Breast epithelium (tissue), 4 donors: ENCODE data around the gene PEX10. TPM values are rescaled to one million over a fixed set of nuclear protein-coding genes. Genes with fewer than 3 reads are reported as not detected.

Experiments used
- DNase-seq, 2 donors: peaks; one replicate each; pipeline ENCODE4 v3.0.0-alpha.2; 2019; ENCODE audit warnings: low spot score in 2 of 2
- H3K27ac ChIP-seq, 2 donors: fragments of 200-600 bp; sonication (generic) in 1 of 2; one replicate each; pipeline ENCODE4 v1.5.1; 2016 to 2019; ENCODE audit warnings: mild to moderate bottlenecking in 1 of 2
- H3K27me3 ChIP-seq, 2 donors: fragments of 200-600 bp; sonication (generic) in 1 of 2; one replicate each; pipeline versions ENCODE4 v1.5.1 to v1.6.0; 2017 to 2019; ENCODE audit warnings: control low read depth in 1 of 2, mild to moderate bottlenecking in 1 of 2
- H3K36me3 ChIP-seq: fragments of 200-600 bp; one replicate; pipeline ENCODE4 v1.5.1; 2019
- H3K4me1 ChIP-seq, 2 donors: fragments of 200-600 bp; sonication (generic); one replicate each; pipeline ENCODE4 v1.5.1; 2016 to 2019; ENCODE audit warnings: control low read depth in 1 of 2
- H3K4me3 ChIP-seq, 3 donors: fragments of 200-600 bp; sonication (generic); 1 replicate in 2 of 3; 2 replicates in 1 of 3; pipeline ENCODE4 v1.5.1; 2016 to 2019; ENCODE audit warnings: mild to moderate bottlenecking in 3 of 3, moderate library complexity in 2 of 3
- H3K9me3 ChIP-seq, 2 donors: fragments of 200-600 bp; sonication (generic) in 1 of 2; one replicate each; pipeline ENCODE4 v1.5.1; 2016 to 2019; ENCODE audit warnings: control low read depth in 1 of 2
- CTCF ChIP-seq, 3 donors: fragments of 450-650 bp; IDR thresholded peaks; one replicate each; pipeline ENCODE4 v1.5.1; 2016 to 2017; ENCODE audit warnings: antibody characterized with exemption in 3 of 3, mild to moderate bottlenecking in 3 of 3, moderate library complexity in 3 of 3
- POLR2A ChIP-seq: fragments of 450-650 bp; IDR thresholded peaks from one replicate; pipeline ENCODE4 v1.6.1; 2016; ENCODE audit warnings: antibody characterized with exemption, mild to moderate bottlenecking, moderate library complexity
- POLR2AphosphoS5 ChIP-seq, 3 donors: sonication (generic); formaldehyde crosslinking; IDR thresholded peaks; one replicate each; pipeline ENCODE4 v1.6.1; 2017; ENCODE audit warnings: antibody characterized with exemption in 3 of 3
- intact Hi-C: fragments of 100-400 bp; cut with DNase I; formaldehyde crosslinking; loops from one replicate; pipeline ENCODE4 v1.15.1; 2023; ENCODE audit warnings: low total_unique reads
- total RNA-seq, 3 donors: library from RNA; depleted of rRNA; stranded (reverse); fragments of >200 nt; gene quantifications; one replicate each; pipeline ENCODE4 v1.1.0, GENCODE V29; 2016

The PEX10 gene
- total RNA-seq, 3 donors from 2014 or later, result 23.3 to 37.4 (median 24.1) TPM

GRCh38 chr1:2431518-2431917, 19.2 kb upstream of the PEX10 start:
- peaks cover 0 to 37% of the 10 kb centered on the region in 2 donors for H3K27me3 ChIP-seq
- no peak for DNase-seq

GRCh38 chr1:2431103-2431502, 18.7 kb upstream of the PEX10 start:
- Histone ChIP-seq H3K36me3 (no peaks in the 10 kb centered on the region), H3K4me1 (no peaks in the 10 kb centered on the region), H3K27me3 (peaks cover 0 to 37% of the 10 kb centered on the region in 2 donors), H3K27ac (no peak overlapping the region), H3K4me3 (peak overlapping the region in 2 of 3 donors; percentile 17 to 35), H3K9me3 (peaks cover 0 to 11% of the 10 kb centered on the region in 2 donors)
- DNase-seq, result no peak
- TF ChIP-seq POLR2A, result no peak
- intact Hi-C loops, result no loop called here

More at GRCh38 chr1:2431518-2431917, 19.2 kb upstream of the PEX10 start:
- H3K36me3 ChIP-seq, result no peaks in the 10 kb centered on the region
- intact Hi-C loops, result no loop called here
- H3K4me1 ChIP-seq, result no peaks in the 10 kb centered on the region
- no peak for TF ChIP-seq CTCF (IDR thresholded peaks at IDR 0.05)
- no peak for TF ChIP-seq POLR2A
- TF ChIP-seq POLR2AphosphoS5 (IDR thresholded peaks at IDR 0.05), result no peak
- no peak overlapping the region for H3K27ac ChIP-seq
- peaks cover 0 to 11% of the 10 kb centered on the region in 2 donors for H3K9me3 ChIP-seq
- H3K4me3 ChIP-seq, result peak overlapping the region in 2 of 3 donors; percentile 17 to 35

GRCh38 chr1:2430592-2430973, 18.2 kb upstream of the PEX10 start:
- H3K4me3 ChIP-seq, result peak overlapping the region in 1 of 3 donors; percentile 35
- intact Hi-C loops, result no loop called here
- no peaks in the 10 kb centered on the region for H3K36me3 ChIP-seq
- H3K9me3 ChIP-seq, result peaks cover 0 to 11% of the 10 kb centered on the region in 2 donors
- H3K4me1 ChIP-seq, result no peaks in the 10 kb centered on the region
- TF ChIP-seq POLR2AphosphoS5 (IDR thresholded peaks at IDR 0.05) (no peak), POLR2A (no peak), CTCF (IDR thresholded peaks at IDR 0.05) (no peak)
- H3K27ac ChIP-seq, result no peak overlapping the region
- peaks cover 0 to 37% of the 10 kb centered on the region in 2 donors for H3K27me3 ChIP-seq
- DNase-seq, result no peak

GRCh38 chr1:2429780-2430591, 17.6 kb upstream of the PEX10 start:
- intact Hi-C loops, result no loop called here
- Histone ChIP-seq H3K4me3 (peak overlapping the region in 2 of 3 donors; percentile 41 to 57), H3K36me3 (no peaks in the 10 kb centered on the region), H3K27me3 (peaks cover 0 to 37% of the 10 kb centered on the region in 2 donors), H3K27ac (no peak overlapping the region), H3K9me3 (peaks cover 0 to 11% of the 10 kb centered on the region in 2 donors), H3K4me1 (no peaks in the 10 kb centered on the region)
- TF ChIP-seq POLR2A (no peak), POLR2AphosphoS5 (IDR thresholded peaks at IDR 0.05) (no peak), CTCF (IDR thresholded peaks at IDR 0.05) (no peak)
- DNase-seq, result no peak

- DNase-seq, result peak in 1 of 2 donors; percentile 70
- Histone ChIP-seq H3K27me3 (peaks cover 0 to 37% of the 10 kb centered on the region in 2 donors), H3K4me1 (no peaks in the 10 kb centered on the region), H3K9me3 (peaks cover 0 to 12% of the 10 kb centered on the region in 2 donors), H3K36me3 (no peaks in the 10 kb centered on the region), H3K27ac (peak overlapping the region; percentile 56 to 83), H3K4me3 (peak overlapping the region in 2 of 3 donors; percentile 41 to 57)
- intact Hi-C loops, result no loop called here
- no peak for TF ChIP-seq POLR2A
- TF ChIP-seq POLR2AphosphoS5 (IDR thresholded peaks at IDR 0.05), result peak in 1 of 3 donors; percentile 10
Observed at GRCh38 chr1:2428490-2428889, 16.1 kb upstream of the PEX10 start.

GRCh38 chr1:2427976-2428375, 15.6 kb upstream of the PEX10 start:
- Histone ChIP-seq H3K27ac (peak overlapping the region; percentile 56 to 83), H3K4me3 (peak overlapping the region in 1 of 3 donors; percentile 57), H3K36me3 (no peaks in the 10 kb centered on the region), H3K9me3 (peaks cover 0 to 17% of the 10 kb centered on the region in 2 donors), H3K4me1 (no peaks in the 10 kb centered on the region), H3K27me3 (peaks cover 0 to 34% of the 10 kb centered on the region in 2 donors)
- TF ChIP-seq POLR2A (no peak), CTCF (IDR thresholded peaks at IDR 0.05) (no peak), POLR2AphosphoS5 (IDR thresholded peaks at IDR 0.05) (no peak)
- no peak for DNase-seq
- intact Hi-C loops, result no loop called here
